HCT116 (cell line): Measurements from ENCODE around the gene NSF. TPM values are rescaled to one million over a fixed set of nuclear protein-coding genes. Genes with fewer than 3 reads are reported as not detected.
A peak's percentile ranks its signal among the peaks of the same experiment; 100 is the strongest.

Experiments
- ATAC-seq: fragments of 200-7000 bp; cut with Tn5 transposase; 2 replicates; pipeline ENCODE4 v1.9.1; 2020; ENCODE audit warnings: mild to moderate bottlenecking, moderate library complexity
- BruUV-seq: library from RNA; stranded (reverse); fragments of 400-500 nt; replicated peaks from 2 replicates; lab custom pipeline; 2021; lab: Mats Ljungman, UMichigan
- CTCF ChIA-PET: fragments of 300-600 bp; sonication (Branson Sonifier 250); formaldehyde crosslinking; loops from one replicate; lab custom pipeline; 2021; ENCODE audit warnings: antibody characterized with exemption; lab: Charles Lee
- POLR2A ChIA-PET: fragments of 300-600, 350-600 bp; sonication (Branson Sonifier 250); formaldehyde crosslinking; loops from one replicate; lab custom pipeline; 2021; ENCODE audit warnings: antibody characterized with exemption; lab: Charles Lee
- RAD21 ChIA-PET, 2 experiments: fragments of 300-600 bp; sonication (Branson Sonifier 250); formaldehyde crosslinking; loops; one replicate each; lab custom pipeline; 2023; ENCODE audit warnings: low total read pairs in 2 of 2; ENCODE audit not compliant: uncharacterized antibody in 2 of 2, unreplicated experiment in 2 of 2, low non-redundant PET in 1 of 2; lab: Charles Lee
- DNase-seq: peaks from one replicate; pipeline ENCODE4 v3.0.0-alpha.2; 2010; ENCODE audit warnings: low read depth, low spot score
- H2AFZ ChIP-seq: fragments of 200-600 bp; shearing (Covaris generic), sonication (generic); 2 replicates; pipeline ENCODE4 v1.6.1; 2017; ENCODE audit warnings: low read depth, mixed run types, mixed read lengths, antibody characterized with exemption, low read length; ENCODE audit not compliant: poor library complexity, severe bottlenecking
- H3K27ac ChIP-seq: 2 replicates; pipeline ENCODE4 v1.5.1; 2012; ENCODE audit warnings: low read depth, low read length
- H3K27me3 ChIP-seq: fragments of 200-600 bp; sonication (generic); 2 replicates; pipeline ENCODE4 v1.6.1; 2016; ENCODE audit warnings: mixed run types, low read length, mixed read lengths; ENCODE audit not compliant: insufficient read depth
- H3K36me3 ChIP-seq, 2 experiments: fragments of 200-500 bp in 1 of 2; fragments of 200-600 bp in 1 of 2; sonication (Bioruptor generic) in 1 of 2; sonication (generic) in 1 of 2; 2 replicates each; pipeline versions ENCODE4 v1.5.1 to v1.6.1; 2014 to 2016; ENCODE audit warnings: low read length in 2 of 2, inconsistent platforms in 1 of 2, mixed read lengths in 1 of 2, mixed run types in 1 of 2; ENCODE audit not compliant: insufficient read depth in 2 of 2, control insufficient read depth in 1 of 2
- H3K4me1 ChIP-seq, 2 experiments: fragments of 200-600 bp in 1 of 2; sonication (generic) in 1 of 2; 2 replicates each; pipeline versions ENCODE4 v1.5.1 to v1.6.1; 2012 to 2017; ENCODE audit warnings: low read length in 2 of 2, inconsistent platforms in 1 of 2, mild to moderate bottlenecking in 1 of 2, mixed read lengths in 1 of 2, mixed run types in 1 of 2, moderate library complexity in 1 of 2; ENCODE audit not compliant: insufficient read depth in 2 of 2, control insufficient read depth in 1 of 2
- H3K4me2 ChIP-seq: fragments of 200-600 bp; sonication (generic); 2 replicates; pipeline ENCODE4 v1.6.1; 2017; ENCODE audit warnings: mixed run types, low read length, mixed read lengths
- H3K4me3 ChIP-seq, 2 experiments: fragments of 200-600 bp in 1 of 2; sonication (generic) in 1 of 2; replicated peaks in 1 of 2; 2 replicates each; pipeline ENCODE4 v1.5.1; 2011 to 2016; ENCODE audit warnings: low read length in 2 of 2, control low read depth in 1 of 2, low read depth in 1 of 2, mild to moderate bottlenecking in 1 of 2, mixed read lengths in 1 of 2, mixed run types in 1 of 2
- H3K79me2 ChIP-seq: fragments of 200-600 bp; sonication (generic); 2 replicates; pipeline ENCODE4 v1.6.1; 2017; ENCODE audit warnings: mild to moderate bottlenecking, mixed run types, low read length, moderate library complexity, mixed read lengths; ENCODE audit not compliant: insufficient read depth
- H3K9ac ChIP-seq: fragments of 200-600 bp; sonication (generic); 2 replicates; pipeline ENCODE4 v1.6.1; 2016; ENCODE audit warnings: low read length, mixed read lengths
- H3K9me2 ChIP-seq: fragments of 200-600 bp; sonication (generic), shearing (Covaris generic); 2 replicates; pipeline ENCODE4 v1.6.1; 2017; ENCODE audit warnings: mixed run types, mild to moderate bottlenecking, moderate library complexity; ENCODE audit not compliant: insufficient read depth
- H3K9me3 ChIP-seq, 2 experiments: fragments of 200-500 bp in 1 of 2; fragments of 200-600 bp in 1 of 2; sonication (Bioruptor generic) in 1 of 2; sonication (generic) in 1 of 2; 2 replicates each; pipeline ENCODE4 v1.6.1; 2014 to 2017; ENCODE audit warnings: low read length in 2 of 2, mixed read lengths in 2 of 2, inconsistent platforms in 1 of 2, low read depth in 1 of 2, mild to moderate bottlenecking in 1 of 2, mixed run types in 1 of 2, moderate library complexity in 1 of 2; ENCODE audit not compliant: control insufficient read depth in 1 of 2, insufficient read depth in 1 of 2
- H4K20me1 ChIP-seq: fragments of 200-600 bp; sonication (generic), shearing (Covaris generic); 2 replicates; pipeline ENCODE4 v1.6.1; 2017; ENCODE audit warnings: mixed run types, mild to moderate bottlenecking, moderate library complexity; ENCODE audit not compliant: insufficient read depth
- CBX3 ChIP-seq: IDR thresholded peaks from 2 replicates; pipeline ENCODE4 v1.6.1; 2012; ENCODE audit warnings: low read depth
- CEBPB ChIP-seq: IDR thresholded peaks from 2 replicates; pipeline ENCODE4 v1.6.1; 2012; ENCODE audit warnings: low read depth
- ELF1 ChIP-seq: IDR thresholded peaks from 2 replicates; pipeline ENCODE4 v1.6.1; 2012; ENCODE audit warnings: low read depth, borderline replicate concordance
- EZH2 ChIP-seq: fragments of 200-600 bp; sonication (generic); IDR thresholded peaks from 2 replicates; pipeline ENCODE4 v1.6.1; 2017; ENCODE audit warnings: antibody characterized with exemption, mixed run types
- EZH2phosphoT487 ChIP-seq: fragments of 200-600 bp; IDR thresholded peaks from 2 replicates; pipeline ENCODE4 v1.6.1; 2018; ENCODE audit warnings: antibody characterized with exemption, borderline replicate concordance
- POLR2AphosphoS5 ChIP-seq: IDR thresholded peaks from 2 replicates; pipeline ENCODE4 v1.6.1; 2011; ENCODE audit warnings: mild to moderate bottlenecking, low read depth, low read length, moderate library complexity
- TCF7L2 ChIP-seq: IDR thresholded peaks from 2 replicates; pipeline ENCODE4 v1.7.0; 2011; ENCODE audit warnings: borderline replicate concordance, inconsistent platforms; ENCODE audit not compliant: insufficient read depth, insufficient read length; ENCODE audit errors: extremely low read depth
- YY1 ChIP-seq: IDR thresholded peaks from 2 replicates; pipeline ENCODE4 v1.6.1; 2011; ENCODE audit warnings: low read length, low read depth, moderate library complexity, mild to moderate bottlenecking; ENCODE audit not compliant: insufficient replicate concordance; ENCODE audit errors: extremely low read depth
- ZFX ChIP-seq: fragments of 450-650 bp; IDR thresholded peaks from 2 replicates; pipeline ENCODE4 v1.6.1; 2017
- ZNF274 ChIP-seq: fragments of 200-500 bp; sonication (Bioruptor generic); IDR thresholded peaks from 2 replicates; pipeline ENCODE4 v1.6.1; 2014; ENCODE audit warnings: mild to moderate bottlenecking, low read depth, low read length, inconsistent platforms
- intact Hi-C: fragments of 100-400 bp; cut with micrococcal nuclease; formaldehyde crosslinking; loops from 2 replicates; pipeline ENCODE4 v1.10.0; 2022
- total RNA-seq: library from RNA; stranded (reverse); gene quantifications from one replicate; pipeline ENCODE4 v1.2.1, GENCODE V29; 2021; ENCODE audit not compliant: unreplicated experiment
- TF ChIP-seq, protein P1 (sequence below): IDR thresholded peaks from 2 replicates; pipeline ENCODE4 v1.6.1; 2012; ENCODE audit warnings: low read depth

Gene NSF
- total RNA-seq, 1 experiment from 2014 or later, result 61.1 TPM

GRCh38 chr17:46773676-46774075 lies 183.2 kb downstream of the NSF start:
- no peaks in the 10 kb centered on the region for H4K20me1 ChIP-seq
- ChIA-PET CTCF (interaction anchor here (0.6 to 1.4 kb wide), 2 partner anchors 10 to 11 kb away, joined by 3 to 5 read pairs; no protein-coding TSS in a partner anchor), POLR2A (no interaction called here)

DNA sequence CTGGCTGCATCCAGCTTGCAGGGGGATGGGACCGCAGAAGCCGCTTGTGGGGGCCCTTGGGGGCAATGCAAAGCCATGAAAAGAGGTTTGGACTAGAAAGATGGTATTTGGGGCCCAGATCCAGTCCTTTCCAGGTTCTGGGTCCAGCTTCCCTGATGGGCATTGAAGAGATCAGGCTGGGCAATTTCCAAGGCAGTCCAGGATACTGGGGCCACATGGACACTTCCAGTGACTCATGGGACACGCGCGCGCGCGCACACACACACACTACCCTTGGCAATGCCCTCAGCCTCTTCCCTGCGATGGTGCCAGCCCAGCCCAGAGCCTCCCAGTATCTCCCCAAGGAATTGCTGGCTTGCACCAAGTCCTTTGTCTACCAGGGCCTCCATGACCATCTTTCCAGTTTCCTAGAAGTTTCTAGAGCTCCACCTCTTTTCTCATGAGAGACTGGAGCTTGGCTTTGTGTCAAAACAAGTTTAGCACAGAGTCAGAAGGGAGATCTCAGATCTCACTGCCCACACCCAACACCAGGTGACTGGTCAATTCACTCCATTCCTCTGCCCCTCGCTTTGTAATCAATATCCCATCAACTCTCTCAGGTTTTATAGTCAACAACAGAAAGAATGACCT lies 183.8 kb downstream of the NSF start:
- H3K4me2 ChIP-seq, result no peak overlapping the region
- H3K79me2 ChIP-seq, result no peaks in the 10 kb centered on the region
- H3K9ac ChIP-seq, result no peak overlapping the region
- TF ChIP-seq YY1, result no peak
- no peak for TF ChIP-seq CBX3
- no peak for TF ChIP-seq ZNF274
- TF ChIP-seq EZH2phosphoT487, result no peak
- TF ChIP-seq TCF7L2, result no peak
- TF ChIP-seq POLR2AphosphoS5, result no peak
- TF ChIP-seq, protein P1, sequence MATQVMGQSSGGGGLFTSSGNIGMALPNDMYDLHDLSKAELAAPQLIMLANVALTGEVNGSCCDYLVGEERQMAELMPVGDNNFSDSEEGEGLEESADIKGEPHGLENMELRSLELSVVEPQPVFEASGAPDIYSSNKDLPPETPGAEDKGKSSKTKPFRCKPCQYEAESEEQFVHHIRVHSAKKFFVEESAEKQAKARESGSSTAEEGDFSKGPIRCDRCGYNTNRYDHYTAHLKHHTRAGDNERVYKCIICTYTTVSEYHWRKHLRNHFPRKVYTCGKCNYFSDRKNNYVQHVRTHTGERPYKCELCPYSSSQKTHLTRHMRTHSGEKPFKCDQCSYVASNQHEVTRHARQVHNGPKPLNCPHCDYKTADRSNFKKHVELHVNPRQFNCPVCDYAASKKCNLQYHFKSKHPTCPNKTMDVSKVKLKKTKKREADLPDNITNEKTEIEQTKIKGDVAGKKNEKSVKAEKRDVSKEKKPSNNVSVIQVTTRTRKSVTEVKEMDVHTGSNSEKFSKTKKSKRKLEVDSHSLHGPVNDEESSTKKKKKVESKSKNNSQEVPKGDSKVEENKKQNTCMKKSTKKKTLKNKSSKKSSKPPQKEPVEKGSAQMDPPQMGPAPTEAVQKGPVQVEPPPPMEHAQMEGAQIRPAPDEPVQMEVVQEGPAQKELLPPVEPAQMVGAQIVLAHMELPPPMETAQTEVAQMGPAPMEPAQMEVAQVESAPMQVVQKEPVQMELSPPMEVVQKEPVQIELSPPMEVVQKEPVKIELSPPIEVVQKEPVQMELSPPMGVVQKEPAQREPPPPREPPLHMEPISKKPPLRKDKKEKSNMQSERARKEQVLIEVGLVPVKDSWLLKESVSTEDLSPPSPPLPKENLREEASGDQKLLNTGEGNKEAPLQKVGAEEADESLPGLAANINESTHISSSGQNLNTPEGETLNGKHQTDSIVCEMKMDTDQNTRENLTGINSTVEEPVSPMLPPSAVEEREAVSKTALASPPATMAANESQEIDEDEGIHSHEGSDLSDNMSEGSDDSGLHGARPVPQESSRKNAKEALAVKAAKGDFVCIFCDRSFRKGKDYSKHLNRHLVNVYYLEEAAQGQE, result no peak
- TF ChIP-seq ZFX, result no peak
- TF ChIP-seq EZH2, result no peak
- TF ChIP-seq, all 23 proteins: peak for 0
- Histone ChIP-seq H3K4me3 (no peak overlapping the region), H3K36me3 (no peaks in the 10 kb centered on the region), H4K20me1 (no peaks in the 10 kb centered on the region), H3K27ac (no peak overlapping the region), H3K9me3 (no peaks in the 10 kb centered on the region), H3K4me1 (peaks cover 24 to 52% of the 10 kb centered on the region in 2 experiments), H2AFZ (peak overlapping the region; percentile 49), H3K27me3 (no peaks in the 10 kb centered on the region), H3K9me2 (no peaks in the 10 kb centered on the region)
- ATAC-seq (no peak), DNase-seq (no peak)
- POLR2A ChIA-PET, result no interaction called here
- CTCF ChIA-PET, result interaction anchor here (0.6 to 1.4 kb wide), 2 partner anchors 9 to 11 kb away, joined by 3 to 5 read pairs; no protein-coding TSS in a partner anchor
- RAD21 ChIA-PET, result no interaction called here
- intact Hi-C loops, result no loop called here
- no TSS peak for BruUV-seq

More at GRCh38 chr17:46773676-46774075, 183.2 kb downstream of the NSF start:
- no peak overlapping the region for H3K9ac ChIP-seq
- H3K4me1 ChIP-seq, result peaks cover 24 to 58% of the 10 kb centered on the region in 2 experiments
- no peaks in the 10 kb centered on the region for H3K36me3 ChIP-seq
- no peak for DNase-seq
- no peak overlapping the region for H3K4me2 ChIP-seq
- BruUV-seq, result no TSS peak
- no peak overlapping the region for H2AFZ ChIP-seq
- no peak overlapping the region for H3K4me3 ChIP-seq
- H3K79me2 ChIP-seq, result no peaks in the 10 kb centered on the region
- no peaks in the 10 kb centered on the region for H3K9me2 ChIP-seq
- no peaks in the 10 kb centered on the region for H3K27me3 ChIP-seq
- H3K27ac ChIP-seq, result no peak overlapping the region
- RAD21 ChIA-PET, result no interaction called here
- intact Hi-C loops, result no loop called here
- H3K9me3 ChIP-seq, result no peaks in the 10 kb centered on the region
- TF ChIP-seq ELF1, result no peak
- no peak for TF ChIP-seq CEBPB
- TF ChIP-seq, all 23 proteins: peak for 0
- no peak for ATAC-seq
